ENCODE data around the gene FDX2. TPM values are rescaled to one million over a fixed set of nuclear protein-coding genes. Genes with fewer than 3 reads are reported as not detected.
A peak's percentile ranks its signal among the peaks of the same experiment; 100 is the strongest.

The FDX2 gene
- total RNA-seq, 1 donor from 2014 or later = 22.3 TPM

DNA sequence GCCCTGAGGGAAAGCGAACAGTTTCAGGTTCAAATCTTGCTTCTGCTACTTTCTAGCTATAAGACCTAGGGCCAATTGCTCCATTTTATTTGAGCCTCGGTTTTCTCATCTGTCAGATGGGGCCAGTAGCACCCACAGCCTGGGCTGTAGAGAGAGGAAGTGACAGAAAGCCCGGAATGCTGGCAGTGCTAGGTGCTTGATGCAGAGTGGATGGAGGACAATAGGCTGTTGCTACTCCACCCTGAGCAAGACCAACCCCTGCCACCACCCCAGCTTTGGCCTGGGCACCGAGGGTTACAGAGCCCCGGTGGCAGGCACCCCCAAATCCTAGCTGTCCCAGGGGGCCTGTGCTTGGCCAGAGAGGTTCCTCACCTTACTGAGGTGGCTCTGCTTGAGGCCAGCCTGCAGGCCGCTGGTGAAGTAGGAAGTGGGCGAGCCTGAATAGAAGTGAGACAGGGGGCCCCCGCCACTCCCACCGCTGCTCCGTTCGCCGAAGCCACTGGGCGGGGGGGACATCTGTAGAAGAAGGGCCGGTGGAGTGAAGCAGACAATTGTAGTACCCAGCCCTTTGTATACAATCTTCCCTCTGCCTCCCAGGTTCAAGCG is 2.1 kb upstream of the FDX2 start:
- Mint-ChIP-seq H3K36me3 (ENCODE audit: low read depth) (peaks cover 13% of the 10 kb centered on the region), H3K27ac (ENCODE audit: unreplicated experiment) (no peak overlapping the region), H3K9me3 (ENCODE audit: low read depth) (no peaks in the 10 kb centered on the region), H3K4me3 (ENCODE audit: unreplicated experiment) (no peak overlapping the region), H3K27me3 (ENCODE audit: low read depth) (no peaks in the 10 kb centered on the region), H3K4me1 (ENCODE audit: low read depth) (peaks cover 15% of the 10 kb centered on the region)
- TF ChIP-seq, protein P1, sequence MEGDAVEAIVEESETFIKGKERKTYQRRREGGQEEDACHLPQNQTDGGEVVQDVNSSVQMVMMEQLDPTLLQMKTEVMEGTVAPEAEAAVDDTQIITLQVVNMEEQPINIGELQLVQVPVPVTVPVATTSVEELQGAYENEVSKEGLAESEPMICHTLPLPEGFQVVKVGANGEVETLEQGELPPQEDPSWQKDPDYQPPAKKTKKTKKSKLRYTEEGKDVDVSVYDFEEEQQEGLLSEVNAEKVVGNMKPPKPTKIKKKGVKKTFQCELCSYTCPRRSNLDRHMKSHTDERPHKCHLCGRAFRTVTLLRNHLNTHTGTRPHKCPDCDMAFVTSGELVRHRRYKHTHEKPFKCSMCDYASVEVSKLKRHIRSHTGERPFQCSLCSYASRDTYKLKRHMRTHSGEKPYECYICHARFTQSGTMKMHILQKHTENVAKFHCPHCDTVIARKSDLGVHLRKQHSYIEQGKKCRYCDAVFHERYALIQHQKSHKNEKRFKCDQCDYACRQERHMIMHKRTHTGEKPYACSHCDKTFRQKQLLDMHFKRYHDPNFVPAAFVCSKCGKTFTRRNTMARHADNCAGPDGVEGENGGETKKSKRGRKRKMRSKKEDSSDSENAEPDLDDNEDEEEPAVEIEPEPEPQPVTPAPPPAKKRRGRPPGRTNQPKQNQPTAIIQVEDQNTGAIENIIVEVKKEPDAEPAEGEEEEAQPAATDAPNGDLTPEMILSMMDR (IDR thresholded peaks at IDR 0.05) = no peak
- no peak for DNase-seq (ENCODE audit: low spot score)

DNA sequence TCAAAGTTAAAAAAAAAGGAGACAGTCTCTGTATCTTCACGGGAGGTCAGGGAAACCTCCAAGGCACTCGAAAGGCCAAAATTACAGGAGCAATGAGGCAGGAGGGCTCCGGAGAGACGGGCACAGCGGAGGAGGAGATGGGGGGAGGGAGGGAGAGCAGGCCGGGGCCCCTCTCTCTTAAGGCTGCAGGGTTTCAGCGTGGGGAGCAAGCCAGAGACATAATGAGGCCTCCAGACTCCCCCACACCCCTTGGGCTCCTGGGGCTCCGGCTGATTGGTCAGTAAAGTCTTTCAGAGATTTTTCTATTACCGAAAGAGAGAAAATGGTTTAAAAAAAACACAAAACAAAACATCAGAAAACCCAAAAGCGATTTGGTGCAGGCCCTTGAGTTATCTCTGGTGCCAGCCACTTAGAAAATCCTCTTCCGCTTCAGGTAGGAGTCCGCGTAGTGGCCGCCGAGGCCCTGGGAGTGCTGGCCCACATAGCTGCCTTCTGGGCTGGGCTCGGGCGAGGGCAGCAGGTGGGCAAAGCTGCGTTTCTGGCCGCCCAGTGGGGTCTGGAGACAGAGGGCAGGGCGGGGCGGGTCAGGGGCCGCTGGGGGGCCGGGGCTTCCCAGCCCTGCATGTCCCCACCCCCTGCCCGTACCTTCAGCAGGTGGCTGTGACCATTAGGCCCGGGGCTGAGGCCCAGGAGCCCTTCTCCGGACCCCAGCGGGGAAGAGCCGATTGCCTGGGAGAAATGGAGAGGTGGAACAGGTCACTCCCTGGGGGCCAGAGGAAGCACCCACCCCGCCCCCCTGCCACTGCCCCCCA is 1.4 kb upstream of the FDX2 start:
- Mint-ChIP-seq H3K9me3 (ENCODE audit: low read depth) (no peaks in the 10 kb centered on the region), H3K4me1 (ENCODE audit: low read depth) (peaks cover 15% of the 10 kb centered on the region), H3K27ac (ENCODE audit: unreplicated experiment) (no peak overlapping the region), H3K4me3 (ENCODE audit: unreplicated experiment) (no peak overlapping the region), H3K36me3 (ENCODE audit: low read depth) (peaks cover 13% of the 10 kb centered on the region), H3K27me3 (ENCODE audit: low read depth) (no peaks in the 10 kb centered on the region)
- TF ChIP-seq, protein P1 (IDR thresholded peaks at IDR 0.05) = no peak
- no peak for DNase-seq (ENCODE audit: low spot score)

DNA sequence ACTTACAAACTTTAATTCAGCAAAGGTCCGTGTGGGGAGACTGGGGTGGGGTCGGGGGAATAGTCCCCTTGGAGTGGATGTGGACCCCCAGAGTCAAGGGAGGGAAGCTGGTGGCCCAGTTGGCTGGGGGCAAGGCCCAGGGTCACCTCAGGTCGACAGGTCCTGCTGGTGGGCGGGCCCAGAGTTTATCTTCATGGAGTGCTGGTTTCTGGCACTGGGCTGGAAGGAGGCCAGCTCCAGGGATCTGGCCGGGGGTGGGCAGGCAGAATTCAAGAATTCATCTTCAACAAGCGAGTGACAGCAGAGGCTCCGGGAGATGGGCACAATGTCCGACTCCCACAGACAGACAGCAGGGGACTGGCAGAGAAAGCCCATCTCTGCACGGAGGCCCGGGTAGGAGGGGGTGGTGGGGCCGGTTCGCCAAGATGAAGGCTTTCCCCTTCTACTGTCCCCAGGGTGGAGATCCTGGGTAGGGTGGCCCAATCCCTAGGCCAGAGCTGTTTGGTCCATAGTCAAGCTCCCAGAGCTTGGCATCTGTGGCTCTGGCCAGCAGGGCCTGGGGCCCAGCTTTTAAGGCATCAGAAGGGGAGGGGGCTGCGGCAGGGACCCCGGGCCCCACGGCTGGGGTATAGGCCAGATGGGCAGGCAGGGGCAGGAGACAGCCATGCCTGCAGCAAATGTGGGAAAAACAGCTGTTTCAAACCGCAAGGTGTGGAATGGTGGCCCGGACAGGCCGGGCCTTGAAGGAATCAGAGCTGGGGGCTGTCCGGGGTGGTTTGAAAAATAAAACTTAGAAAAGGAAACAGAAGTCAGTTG is 622 bp upstream of the FDX2 start:
- TF ChIP-seq, protein P1 (IDR thresholded peaks at IDR 0.05) = no peak
- peaks cover 15% of the 10 kb centered on the region for H3K4me1 Mint-ChIP-seq (ENCODE audit: low read depth)
- H3K9me3 Mint-ChIP-seq (ENCODE audit: low read depth) = no peaks in the 10 kb centered on the region
- no peak for DNase-seq (ENCODE audit: low spot score)
- H3K4me3 Mint-ChIP-seq (ENCODE audit: unreplicated experiment) = peak overlapping the region; percentile 93
- H3K27ac Mint-ChIP-seq (ENCODE audit: unreplicated experiment) = peak overlapping the region; percentile 93
- H3K27me3 Mint-ChIP-seq (ENCODE audit: low read depth) = no peaks in the 10 kb centered on the region
- H3K36me3 Mint-ChIP-seq (ENCODE audit: low read depth) = peaks cover 7% of the 10 kb centered on the region

DNA sequence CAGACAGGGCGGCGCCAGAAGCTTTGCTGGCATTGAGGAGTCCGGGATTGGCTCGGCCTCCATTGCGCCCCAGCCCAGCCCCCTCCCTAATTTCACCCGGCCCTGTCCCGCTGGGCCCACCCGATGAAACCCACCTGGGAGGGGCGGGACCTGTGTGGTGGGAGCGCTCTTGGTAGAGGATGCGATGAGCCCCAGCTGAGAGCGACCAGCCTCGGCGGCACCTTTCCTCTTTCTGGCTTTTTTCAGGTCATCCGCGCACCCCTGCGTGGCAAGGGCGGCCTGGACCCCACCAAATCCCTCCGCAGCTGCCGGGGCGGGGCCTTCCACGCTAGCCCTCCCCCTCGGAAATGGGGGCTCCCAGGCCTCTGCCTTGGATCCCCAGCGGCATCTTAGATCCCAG is 6.4 kb downstream of the FDX2 start, which contains the start of gene ZGLP1:
Gene ZGLP1, minus strand, starts transcription at position 393 of the 400 bp plus-strand sequence.
- Mint-ChIP-seq H3K36me3 (ENCODE audit: low read depth) (peaks cover 4% of the 10 kb centered on the region), H3K4me3 (ENCODE audit: unreplicated experiment) (no peak within 1 kb of the TSS), H3K4me1 (ENCODE audit: low read depth) (peaks cover 6% of the 10 kb centered on the region), H3K27me3 (ENCODE audit: low read depth) (no peaks in the 10 kb centered on the region), H3K27ac (ENCODE audit: unreplicated experiment) (peak within 1 kb of the TSS; percentile 32), H3K9me3 (ENCODE audit: low read depth) (no peaks in the 10 kb centered on the region)
- TF ChIP-seq, protein P1 (IDR thresholded peaks at IDR 0.05) = no peak
- DNase-seq (ENCODE audit: low spot score) = no peak

DNA sequence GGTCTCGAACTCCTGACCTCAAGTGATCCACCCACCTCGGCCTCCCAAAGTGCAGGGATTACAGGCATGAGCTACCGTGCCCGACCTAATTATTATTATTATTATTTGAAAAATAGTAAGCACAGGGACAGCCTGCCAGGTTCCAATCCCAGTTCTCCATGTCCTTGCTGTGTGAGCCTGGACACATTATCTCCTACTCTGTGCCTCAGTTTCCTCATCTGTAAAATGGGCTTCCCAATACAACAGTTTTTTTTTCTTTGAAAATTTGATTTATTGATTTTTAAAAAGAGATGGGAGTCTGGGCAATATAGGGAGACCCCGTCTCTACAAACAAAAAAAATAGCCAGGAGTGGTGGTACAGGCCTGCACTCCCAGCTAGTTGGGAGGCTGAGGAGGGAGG is 9.5 kb downstream of the FDX2 start:
- TF ChIP-seq, protein P1 (IDR thresholded peaks at IDR 0.05) = no peak
- no peak overlapping the region for H3K27ac Mint-ChIP-seq (ENCODE audit: unreplicated experiment)
- peaks cover 3% of the 10 kb centered on the region for H3K4me1 Mint-ChIP-seq (ENCODE audit: low read depth)
- no peak overlapping the region for H3K4me3 Mint-ChIP-seq (ENCODE audit: unreplicated experiment)
- no peak for DNase-seq (ENCODE audit: low spot score)
- no peaks in the 10 kb centered on the region for H3K9me3 Mint-ChIP-seq (ENCODE audit: low read depth)
- H3K27me3 Mint-ChIP-seq (ENCODE audit: low read depth) = peaks cover under 1% of the 10 kb centered on the region
- H3K36me3 Mint-ChIP-seq (ENCODE audit: low read depth) = peaks cover 2% of the 10 kb centered on the region

All from chondrocyte (in vitro differentiated cells).